ENCODE results near the gene MLPH. TPM values are rescaled to one million over a fixed set of nuclear protein-coding genes. Genes with fewer than 3 reads are reported as not detected.
"Not testable (repeated sequence)": the region's sequence is repeated elsewhere in the genome, so short reads cannot be mapped to it uniquely, and the experiment has no call there.

MLPH gene
- total RNA-seq, 2 donors from 2014 or later, result not detected

- Mint-ChIP-seq H3K27ac (no peak overlapping the region), H3K4me3 (no peak overlapping the region), H3K27me3 (peaks cover 13% of the 10 kb centered on the region), H3K36me3 (ENCODE audit: low read depth) (no peaks in the 10 kb centered on the region), H3K4me1 (peaks cover 2% of the 10 kb centered on the region)
- no peak for DNase-seq
- no peaks in the 10 kb centered on the region for H3K9me3 ChIP-seq (ENCODE audit: control insufficient read depth, low read length, poor library complexity, severe bottlenecking)
- no peak for ATAC-seq
These were observed 98.7 kb downstream of the MLPH start for GRCh38 chr2:237585590-237586221.

GRCh38 chr2:237588044-237588696, 101.1 kb downstream of the MLPH start:
- Mint-ChIP-seq H3K4me3 (no peak overlapping the region), H3K27ac (no peak overlapping the region), H3K36me3 (ENCODE audit: low read depth) (no peaks in the 10 kb centered on the region), H3K27me3 (peaks cover 13% of the 10 kb centered on the region), H3K4me1 (peaks cover 6% of the 10 kb centered on the region)
- no peak for ATAC-seq
- DNase-seq, result no peak
- no peaks in the 10 kb centered on the region for H3K9me3 ChIP-seq (ENCODE audit: control insufficient read depth, low read length, poor library complexity, severe bottlenecking)

- Mint-ChIP-seq H3K27ac (no peak within 1 kb of the TSS), H3K36me3 (ENCODE audit: low read depth) (no peaks in the 10 kb centered on the region), H3K27me3 (peaks cover 13% of the 10 kb centered on the region), H3K4me1 (peaks cover 6% of the 10 kb centered on the region), H3K4me3 (peak within 1 kb of the TSS; percentile 62)
- no peaks in the 10 kb centered on the region for H3K9me3 ChIP-seq (ENCODE audit: control insufficient read depth, low read length, poor library complexity, severe bottlenecking)
- ATAC-seq, result no peak
- DNase-seq, result no peak
These were observed 103.5 kb downstream of the MLPH start, which contains the start of gene RAB17 for GRCh38 chr2:237590272-237591140. RAB17 (minus strand) TSS chr2:237590734; CDS start chr2:237586154, 4,580 bp downstream.

GRCh38 chr2:237591141-237591881, 104.3 kb downstream of the MLPH start:
- no peak for ATAC-seq
- Mint-ChIP-seq H3K4me3 (peak overlapping the region; percentile 62), H3K4me1 (peaks cover 6% of the 10 kb centered on the region)

GRCh38 chr2:237592425-237592980, 105.5 kb downstream of the MLPH start:
- Mint-ChIP-seq H3K4me3 (no peak overlapping the region), H3K4me1 (peaks cover 8% of the 10 kb centered on the region), H3K27ac (no peak overlapping the region), H3K27me3 (peaks cover 1% of the 10 kb centered on the region), H3K36me3 (ENCODE audit: low read depth) (no peaks in the 10 kb centered on the region)
- no peaks in the 10 kb centered on the region for H3K9me3 ChIP-seq (ENCODE audit: control insufficient read depth, low read length, poor library complexity, severe bottlenecking)
- DNase-seq (no peak), ATAC-seq (no peak)

More at GRCh38 chr2:237591141-237591881, 104.3 kb downstream of the MLPH start:
- no peak for DNase-seq
- Mint-ChIP-seq H3K27ac (no peak overlapping the region), H3K36me3 (ENCODE audit: low read depth) (no peaks in the 10 kb centered on the region), H3K27me3 (peaks cover 13% of the 10 kb centered on the region)
- no peaks in the 10 kb centered on the region for H3K9me3 ChIP-seq (ENCODE audit: control insufficient read depth, low read length, poor library complexity, severe bottlenecking)

GRCh38 chr2:237593036-237593435, 106.0 kb downstream of the MLPH start:
- Mint-ChIP-seq H3K4me3 (no peak overlapping the region), H3K27ac (no peak overlapping the region), H3K36me3 (ENCODE audit: low read depth) (no peaks in the 10 kb centered on the region), H3K4me1 (peaks cover 13% of the 10 kb centered on the region), H3K27me3 (no peaks in the 10 kb centered on the region)
- DNase-seq (no peak), ATAC-seq (no peak)
- no peaks in the 10 kb centered on the region for H3K9me3 ChIP-seq (ENCODE audit: control insufficient read depth, low read length, poor library complexity, severe bottlenecking)

GRCh38 chr2:237593596-237594320, 106.7 kb downstream of the MLPH start:
- Mint-ChIP-seq H3K4me1 (peaks cover 15% of the 10 kb centered on the region), H3K27me3 (no peaks in the 10 kb centered on the region), H3K36me3 (ENCODE audit: low read depth) (no peaks in the 10 kb centered on the region), H3K4me3 (no peak overlapping the region), H3K27ac (peak overlapping the region; percentile 34)
- DNase-seq, result no peak
- ATAC-seq, result no peak
- no peaks in the 10 kb centered on the region for H3K9me3 ChIP-seq (ENCODE audit: control insufficient read depth, low read length, poor library complexity, severe bottlenecking)

GRCh38 chr2:237594514-237594871, 107.4 kb downstream of the MLPH start:
- Mint-ChIP-seq H3K27ac (no peak overlapping the region), H3K4me3 (no peak overlapping the region), H3K4me1 (peaks cover 15% of the 10 kb centered on the region), H3K36me3 (ENCODE audit: low read depth) (no peaks in the 10 kb centered on the region), H3K27me3 (no peaks in the 10 kb centered on the region)
- ATAC-seq (no peak), DNase-seq (no peak)
- H3K9me3 ChIP-seq (ENCODE audit: control insufficient read depth, low read length, poor library complexity, severe bottlenecking), result no peaks in the 10 kb centered on the region

- H3K4me3 Mint-ChIP-seq, result not testable (repeated sequence)
These were observed 108.9 kb downstream of the MLPH start for GRCh38 chr2:237595829-237596519.

GRCh38 chr2:237596520-237597195, 109.6 kb downstream of the MLPH start:
- Mint-ChIP-seq H3K4me3 (no peak overlapping the region), H3K27ac (peak overlapping the region; percentile 59), H3K36me3 (ENCODE audit: low read depth) (no peaks in the 10 kb centered on the region), H3K4me1 (peaks cover 10% of the 10 kb centered on the region), H3K27me3 (no peaks in the 10 kb centered on the region)
- no peaks in the 10 kb centered on the region for H3K9me3 ChIP-seq (ENCODE audit: control insufficient read depth, low read length, poor library complexity, severe bottlenecking)
- DNase-seq, result no peak
- ATAC-seq, result no peak

More at GRCh38 chr2:237595829-237596519, 108.9 kb downstream of the MLPH start:
- not testable (repeated sequence) for ATAC-seq; H3K9me3 ChIP-seq (ENCODE audit: control insufficient read depth, low read length, poor library complexity, severe bottlenecking); DNase-seq; H3K27me3 Mint-ChIP-seq; H3K36me3 Mint-ChIP-seq (ENCODE audit: low read depth)
- H3K27ac Mint-ChIP-seq, result peak overlapping the region; percentile 59
- peaks cover 13% of the 10 kb centered on the region for H3K4me1 Mint-ChIP-seq
